NCI-H2196 treated with DMSO at 0.1 percent for 48 hours (cell line): ENCODE measurements around the gene SLC25A13.

Experiments
- DNase-seq: peaks from one replicate; lab custom pipeline; 2025; ENCODE audit not compliant: unreplicated experiment; lab: John Stamatoyannopoulos, UW

The SLC25A13 gene

DNA sequence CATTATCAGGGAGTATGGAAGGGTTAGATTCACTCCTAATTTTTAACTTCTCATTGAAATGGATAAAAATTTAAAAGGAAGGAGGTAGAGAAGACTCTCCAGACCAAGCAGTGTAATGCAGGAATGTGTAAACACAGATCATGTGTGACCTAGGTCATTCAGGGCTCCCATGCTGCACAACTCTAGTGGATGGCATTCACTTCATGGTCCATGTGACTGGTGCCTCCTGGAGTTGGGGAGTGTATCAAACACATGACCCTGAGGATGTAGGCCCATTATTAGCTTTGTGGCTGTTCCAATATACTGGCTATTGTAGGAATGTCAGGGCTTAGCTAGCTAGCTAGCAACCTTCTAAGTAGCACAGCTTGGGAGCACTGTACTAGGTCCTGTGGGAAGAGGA is 109.9 kb downstream of the SLC25A13 start:
- no peak for DNase-seq

DNA sequence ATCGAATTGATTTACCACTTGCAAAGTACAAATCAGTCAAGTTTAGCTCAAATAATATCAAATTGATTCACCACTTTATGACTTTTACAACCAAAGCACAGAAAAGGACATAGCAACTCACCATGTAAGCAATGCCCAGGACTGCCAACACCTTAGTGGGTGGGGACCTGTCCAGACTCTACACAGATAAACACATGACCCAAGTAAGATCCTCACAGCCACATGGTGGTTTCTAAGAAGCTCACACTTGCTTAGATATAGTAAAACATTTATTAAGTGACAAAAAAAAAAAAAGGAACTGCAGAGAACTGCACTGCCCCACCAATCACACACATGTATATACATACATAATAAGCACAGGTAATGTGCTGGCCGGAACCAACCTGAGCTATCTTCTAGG is 116.2 kb downstream of the SLC25A13 start:
- no peak for DNase-seq

DNA sequence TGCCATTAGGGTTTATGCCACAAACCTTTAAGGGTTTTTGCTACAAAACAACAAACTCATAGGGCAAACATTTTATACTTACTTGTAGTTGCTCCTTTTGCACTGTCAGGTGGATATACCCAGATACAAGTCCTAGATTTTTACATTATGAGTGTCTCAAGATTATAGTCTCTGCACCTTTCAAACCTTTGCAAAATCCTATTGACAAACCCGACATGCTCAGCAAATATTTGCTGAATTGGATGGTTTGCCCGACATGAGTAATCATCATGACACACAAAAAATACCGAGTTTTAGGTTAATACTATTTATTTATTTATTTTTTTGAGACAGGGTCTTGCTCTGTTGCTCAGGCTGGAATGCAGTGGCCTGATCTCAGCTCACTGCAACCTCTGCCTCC is 117.3 kb downstream of the SLC25A13 start:
- no peak for DNase-seq

DNA sequence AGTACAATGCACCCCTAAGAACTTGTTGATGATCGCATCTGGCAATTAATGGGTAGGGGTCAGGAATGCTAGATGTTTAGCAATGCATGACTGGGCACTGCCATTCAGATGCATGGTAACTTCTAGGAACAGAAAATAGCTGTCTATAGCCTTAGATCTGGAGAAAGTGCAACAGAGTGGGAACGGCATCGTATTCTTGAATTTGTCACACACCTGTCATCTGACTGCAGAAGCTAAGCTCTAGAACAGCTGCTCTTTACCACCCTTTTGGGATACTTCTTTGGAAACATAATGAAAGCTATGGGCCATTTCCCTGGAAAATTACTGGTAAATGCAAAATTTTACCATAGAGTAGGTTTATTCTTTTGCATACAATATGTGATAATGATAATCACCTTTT is 118.1 kb downstream of the SLC25A13 start:
- no peak for DNase-seq

DNA sequence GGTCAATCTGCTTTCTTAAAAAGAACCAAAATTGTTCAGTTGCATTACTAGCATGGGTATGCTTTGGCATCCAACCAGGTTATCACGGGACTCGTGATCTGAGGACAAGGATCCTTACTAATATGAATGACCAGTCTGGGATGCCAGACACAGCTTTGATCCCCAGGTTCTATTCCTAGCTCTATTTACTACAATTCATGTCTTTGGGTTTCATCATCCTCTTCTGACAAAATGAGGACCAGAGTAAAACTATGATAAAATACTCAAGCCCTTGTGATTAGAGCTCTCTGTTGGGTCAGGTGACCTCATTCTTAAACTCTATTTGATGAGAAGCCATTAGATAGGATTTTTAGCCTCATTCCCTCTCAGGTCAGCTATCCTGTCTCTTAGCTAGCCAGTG is 119.8 kb downstream of the SLC25A13 start:
- no peak for DNase-seq

DNA sequence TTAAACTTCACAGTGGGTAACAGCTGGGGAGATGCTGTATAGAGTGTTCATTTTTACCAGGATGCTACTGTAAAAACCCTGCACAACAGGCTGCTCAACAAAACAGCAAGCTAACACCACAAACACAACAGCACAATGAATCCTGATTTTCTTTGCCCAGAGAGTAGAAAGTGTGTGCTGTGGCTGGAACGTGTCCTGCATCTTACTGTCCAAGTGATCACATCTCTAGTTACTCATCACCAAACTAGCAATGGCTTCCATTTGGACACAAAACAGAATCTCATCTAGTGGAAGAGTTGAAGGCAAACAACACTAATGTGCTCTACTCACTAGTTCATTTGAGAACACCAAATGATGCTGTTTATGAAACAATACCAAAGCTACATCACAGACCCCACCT is 121.2 kb downstream of the SLC25A13 start:
- no peak for DNase-seq

DNA sequence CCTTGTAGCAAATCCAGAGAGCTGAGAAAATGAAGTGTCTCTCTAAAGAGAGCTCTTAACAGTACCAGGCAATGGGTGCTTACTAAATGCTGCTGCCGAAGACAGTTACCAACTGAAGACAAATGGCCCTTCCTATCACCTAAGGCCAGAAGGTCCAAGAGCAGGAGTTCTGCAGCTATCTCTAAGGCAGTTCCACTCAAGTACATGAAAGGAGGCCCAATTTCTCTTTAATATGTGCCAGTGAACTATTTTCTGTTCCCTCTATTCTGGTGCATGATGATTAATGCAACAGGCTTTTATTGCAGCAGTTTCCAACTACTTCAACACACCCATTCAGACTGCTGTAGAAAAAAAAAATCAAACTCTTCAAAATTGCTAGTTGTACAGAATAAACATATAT is 122.5 kb downstream of the SLC25A13 start:
- no peak for DNase-seq

DNA sequence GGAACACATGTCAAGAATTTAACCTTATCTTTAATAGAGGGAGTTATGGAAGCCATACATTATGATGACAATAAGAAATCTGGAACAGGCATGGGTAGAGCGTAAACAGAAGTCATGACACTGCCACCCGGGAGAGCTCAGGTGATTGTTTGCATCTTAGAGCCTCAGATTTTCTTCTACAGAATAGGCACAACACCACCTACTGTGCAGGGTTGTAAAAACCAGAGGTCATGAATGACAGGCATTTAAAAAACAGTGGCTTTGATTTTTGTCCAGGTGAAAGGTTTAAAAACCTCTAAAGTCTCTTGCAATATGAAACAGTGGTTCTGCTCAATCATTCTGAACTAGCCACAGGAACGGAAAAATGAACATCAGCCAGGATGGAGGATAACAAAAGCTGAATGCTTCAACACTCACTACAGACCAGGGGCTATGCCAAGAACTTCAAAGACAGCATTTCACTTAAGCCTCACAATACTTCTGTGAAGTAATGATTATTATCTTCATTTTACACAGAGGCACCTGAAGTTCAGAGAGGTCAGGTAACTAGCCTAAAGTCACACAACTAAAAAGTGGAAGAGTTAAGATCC is 123.8 kb downstream of the SLC25A13 start:
- no peak for DNase-seq

DNA sequence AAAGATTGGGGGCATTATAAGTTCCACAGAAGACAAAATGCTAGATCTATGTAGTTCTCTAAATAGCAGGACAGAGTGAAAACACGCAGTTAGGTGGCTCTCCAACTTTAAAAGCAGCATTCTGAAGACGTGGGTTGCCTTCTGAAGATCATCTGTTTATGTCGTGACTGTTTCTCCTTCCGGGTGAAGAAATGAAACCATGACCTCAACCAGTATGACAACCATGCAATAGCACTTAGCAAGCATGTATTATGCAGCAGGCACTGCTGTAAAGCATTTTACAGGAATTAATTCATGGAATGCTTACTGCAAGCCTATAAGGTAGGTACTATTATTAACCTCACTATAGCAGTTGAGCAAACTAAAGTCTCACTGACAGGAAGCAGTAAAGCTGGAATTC is 125.2 kb downstream of the SLC25A13 start:
- no peak for DNase-seq

DNA sequence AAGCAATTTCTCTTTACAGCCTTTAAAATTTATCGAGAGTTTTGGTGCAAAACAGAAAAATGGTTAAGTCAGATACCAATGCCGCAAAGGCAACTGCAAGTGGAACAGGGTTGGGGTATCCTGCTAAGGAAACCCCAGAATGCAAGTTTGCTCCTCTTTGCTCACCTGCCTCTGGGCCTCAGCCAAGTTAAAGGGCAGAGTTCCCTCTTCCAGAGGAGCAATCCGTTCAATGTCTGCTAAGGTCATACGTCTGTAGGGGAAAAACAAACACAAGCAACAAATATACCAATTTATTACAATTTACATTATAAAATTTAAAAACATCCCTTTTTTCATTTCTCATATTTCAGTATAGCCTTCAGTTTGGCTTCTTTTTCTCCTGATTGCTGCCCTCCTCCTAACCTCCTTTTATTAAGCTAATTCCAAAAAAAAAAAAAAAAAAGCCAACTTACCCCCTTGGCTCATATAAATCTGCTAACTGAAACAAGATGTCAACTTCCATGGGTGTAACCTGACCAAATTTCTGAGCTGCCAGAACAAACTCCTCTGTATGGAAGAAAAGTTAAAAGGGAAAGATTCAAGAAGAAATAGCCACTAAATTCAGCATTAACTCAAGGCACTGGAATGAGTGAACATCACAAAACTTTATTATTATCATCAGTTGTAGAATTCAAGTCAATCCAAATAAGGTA is 132.6 kb downstream of the SLC25A13 start:
- no peak for DNase-seq

DNA sequence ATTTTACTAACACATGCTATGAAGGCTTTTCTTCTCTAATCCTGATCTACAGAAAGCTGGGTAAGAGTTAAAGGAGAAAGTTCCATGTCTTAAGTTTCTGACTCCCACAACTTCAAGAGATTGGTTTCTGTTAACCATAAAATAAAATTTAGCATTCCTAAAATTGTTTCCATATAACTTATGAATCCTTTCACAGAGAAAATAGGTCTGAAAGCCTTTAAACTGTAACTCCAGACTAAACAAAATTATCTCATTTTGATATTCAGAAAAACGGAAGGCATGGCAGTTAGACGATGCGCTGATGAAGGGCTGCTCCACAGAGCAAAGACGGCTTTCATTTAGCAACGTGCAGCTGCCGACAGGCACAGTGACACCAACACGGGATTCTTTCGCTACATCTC is 133.3 kb downstream of the SLC25A13 start:
- no peak for DNase-seq

DNA sequence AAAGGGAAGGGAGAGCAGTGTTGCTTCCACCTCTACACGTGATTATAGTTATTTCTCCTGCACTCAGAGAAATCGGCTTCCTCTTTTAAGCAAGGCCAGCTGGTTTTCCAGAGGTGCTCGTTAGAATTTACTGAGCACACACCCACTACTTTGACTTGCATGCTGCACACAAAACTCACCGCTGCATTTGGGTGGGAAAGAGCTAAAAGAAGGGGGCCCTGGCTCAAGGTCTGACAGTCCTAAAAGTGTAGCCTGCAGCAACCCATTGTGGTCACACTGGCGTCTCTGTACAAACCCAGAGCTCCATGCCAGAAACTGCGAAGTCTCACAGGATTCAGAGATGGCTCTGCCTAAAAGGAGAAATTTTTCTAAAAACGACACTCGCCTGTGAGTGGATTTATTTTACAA is 133.7 kb downstream of the SLC25A13 start:
- DNase-seq, result no peak

DNA sequence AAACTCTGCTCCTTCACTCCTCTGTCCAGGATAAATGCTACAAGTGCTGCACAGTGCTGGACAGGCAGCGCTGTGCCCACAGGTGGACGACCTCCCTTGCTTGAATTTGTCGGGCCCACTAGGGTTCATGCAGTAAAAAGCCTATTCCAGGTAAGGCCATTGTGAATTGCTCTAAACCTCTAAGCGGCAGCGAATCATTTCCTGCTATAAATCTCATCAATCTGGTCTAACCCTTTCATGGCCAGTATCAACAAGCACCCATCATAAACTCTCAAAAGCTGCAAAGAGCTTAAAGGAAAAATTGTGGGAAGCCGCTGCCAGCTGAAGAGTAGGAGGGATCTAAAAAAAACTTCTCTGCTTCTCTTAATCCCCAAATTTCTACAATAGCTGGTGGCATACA is 134.2 kb downstream of the SLC25A13 start:
- no peak for DNase-seq

DNA sequence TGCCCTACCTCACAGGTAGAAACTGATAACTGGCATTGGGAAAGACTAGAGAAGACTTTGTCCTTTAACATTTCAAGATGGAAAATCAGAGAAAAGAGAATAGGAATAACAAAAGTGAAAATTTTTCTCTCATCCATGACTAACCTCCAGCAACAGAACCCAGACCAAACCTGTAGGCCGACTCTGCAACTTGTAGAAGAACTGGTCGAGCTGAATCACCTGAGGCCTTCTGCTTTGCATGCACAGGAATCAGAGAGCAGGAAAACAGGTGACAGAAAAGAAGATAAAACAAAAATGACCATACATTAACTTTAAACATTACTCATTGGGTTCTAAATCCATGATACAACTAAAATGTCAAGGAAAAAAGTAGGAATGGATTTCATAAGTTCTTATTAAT is 137.1 kb downstream of the SLC25A13 start:
- DNase-seq, result no peak

DNA sequence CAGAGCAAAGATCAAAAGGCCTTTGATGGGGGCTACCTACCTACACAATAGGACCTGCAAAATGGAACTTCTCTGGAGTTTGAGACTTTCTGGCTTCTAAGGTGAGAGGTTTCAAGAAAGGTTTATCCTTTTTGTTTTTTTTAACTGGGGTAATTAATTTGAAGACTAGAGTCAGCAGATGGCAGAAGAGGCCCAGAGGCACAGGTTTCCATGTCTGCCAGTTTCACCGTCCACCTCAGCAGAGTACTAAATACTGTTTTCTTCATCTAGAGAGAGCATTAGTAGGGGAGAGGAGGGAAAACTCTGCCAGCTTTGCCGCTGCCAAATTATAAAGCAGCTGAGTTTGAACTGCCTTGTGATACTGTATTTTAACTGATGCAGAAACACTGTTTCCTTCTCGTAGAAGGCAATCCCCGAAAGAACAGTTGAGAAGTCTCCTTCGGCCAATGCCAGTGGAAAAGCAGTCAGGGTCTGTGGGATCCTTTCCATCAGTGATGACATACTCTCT is 138.7 kb downstream of the SLC25A13 start:
- DNase-seq, result no peak

DNA sequence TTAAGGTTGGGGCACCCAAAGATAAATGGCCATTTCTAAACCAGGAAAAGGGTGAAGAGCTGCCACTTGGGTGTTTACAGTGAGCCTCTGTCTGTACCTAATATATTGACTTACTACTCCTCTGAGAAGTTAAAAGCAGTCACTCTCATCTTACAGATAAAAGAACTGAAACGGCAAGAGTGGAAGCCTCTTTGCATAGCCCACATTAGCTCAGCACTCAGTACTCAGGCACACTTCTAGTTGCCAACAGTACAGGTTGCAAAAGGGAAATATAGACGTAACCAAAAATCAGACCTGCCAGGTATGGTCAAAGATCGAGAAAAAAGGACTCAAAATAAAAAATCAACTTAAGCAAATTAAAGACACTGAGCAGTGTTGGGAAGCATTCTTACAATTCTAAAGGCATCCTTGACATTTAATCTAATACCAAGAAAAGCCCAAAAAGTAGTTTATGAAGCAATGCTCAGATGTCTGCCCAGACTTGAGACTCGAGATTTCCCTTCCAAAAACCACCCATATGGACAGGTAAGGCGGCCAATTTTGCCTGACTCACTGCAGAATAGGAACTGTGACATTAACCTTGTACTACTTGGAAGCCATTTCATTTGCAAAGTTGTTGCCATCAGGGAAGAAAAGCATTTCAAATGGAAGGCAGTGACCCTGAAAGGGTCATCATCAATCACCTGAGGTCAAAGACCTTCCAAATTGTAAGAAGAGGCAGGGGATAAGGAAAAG is 139.3 kb downstream of the SLC25A13 start:
- no peak for DNase-seq

DNA sequence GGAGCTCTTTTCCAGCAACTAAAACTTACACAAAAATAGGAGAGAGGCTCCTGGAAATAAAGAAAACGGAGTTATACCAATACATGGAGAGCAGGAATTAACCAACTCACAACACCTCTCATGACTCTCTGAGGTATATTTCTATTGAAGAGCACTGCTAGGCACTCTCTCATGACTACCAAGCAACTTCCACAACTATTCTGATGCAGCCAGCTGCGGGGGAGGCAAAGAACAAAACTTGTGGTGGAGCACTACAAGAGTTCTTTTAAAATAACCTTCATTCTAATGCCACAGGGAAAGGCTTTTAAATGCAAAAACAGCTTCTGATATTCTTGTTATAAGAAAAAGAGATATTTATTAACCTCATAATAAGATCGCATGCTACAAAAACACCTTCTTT is 140.7 kb downstream of the SLC25A13 start:
- no peak for DNase-seq

DNA sequence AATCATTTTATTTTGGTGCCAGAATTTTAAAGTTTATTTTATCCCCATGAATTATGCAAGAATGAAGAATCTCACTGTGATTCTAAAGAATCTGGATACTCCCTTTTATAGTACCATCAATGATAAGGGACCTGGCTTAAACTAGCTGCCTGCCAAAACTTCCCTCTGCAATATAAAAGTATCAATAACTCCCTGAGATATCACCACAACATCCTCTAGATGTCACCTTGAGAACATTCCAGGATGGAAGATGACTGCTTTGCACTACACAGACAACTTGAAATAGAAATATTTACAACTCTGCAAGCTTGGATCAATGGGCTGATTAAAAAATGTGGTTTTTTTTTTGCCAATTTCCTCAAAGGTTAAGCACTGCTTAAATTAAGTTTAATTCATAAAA is 142.1 kb downstream of the SLC25A13 start:
- DNase-seq, result no peak

DNA sequence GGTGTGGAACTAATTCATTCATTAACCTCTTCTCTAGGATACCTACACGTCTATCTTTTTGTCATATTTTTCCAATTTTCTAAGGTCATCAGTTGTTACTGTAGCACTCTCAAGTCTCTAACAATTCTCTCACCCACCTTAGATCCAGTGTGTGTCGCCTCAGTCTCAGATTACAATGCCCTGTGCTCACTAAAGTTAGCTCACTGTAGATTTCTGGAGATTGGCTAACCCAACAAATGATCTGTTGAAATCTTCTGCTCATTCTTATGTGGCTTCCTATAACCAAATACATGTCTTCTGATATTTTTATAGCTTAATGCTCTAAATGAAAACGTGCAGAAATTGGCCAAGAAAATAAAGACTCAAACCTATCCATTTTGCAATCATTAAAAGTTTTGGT is 142.6 kb downstream of the SLC25A13 start:
- DNase-seq, result no peak

DNA sequence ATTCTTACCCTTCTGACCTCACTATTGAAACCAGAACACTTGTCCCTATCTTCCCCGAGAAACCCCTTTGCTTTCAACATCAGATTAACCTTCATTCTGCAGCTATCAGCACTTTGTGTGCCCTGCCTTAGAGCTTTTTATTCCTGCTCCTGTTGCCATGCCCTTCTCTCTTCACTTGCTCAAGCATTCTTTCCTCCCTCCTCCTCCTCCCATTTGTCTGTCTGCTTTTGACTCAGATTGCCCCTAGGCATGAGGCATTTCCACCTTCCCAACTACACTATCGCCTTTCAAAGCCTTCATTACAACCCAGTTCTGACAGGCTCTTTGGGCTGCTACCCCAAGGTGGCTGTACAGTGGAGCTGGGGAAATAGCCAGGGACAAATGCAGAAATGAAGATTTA is 143.3 kb downstream of the SLC25A13 start:
- no peak for DNase-seq

DNA sequence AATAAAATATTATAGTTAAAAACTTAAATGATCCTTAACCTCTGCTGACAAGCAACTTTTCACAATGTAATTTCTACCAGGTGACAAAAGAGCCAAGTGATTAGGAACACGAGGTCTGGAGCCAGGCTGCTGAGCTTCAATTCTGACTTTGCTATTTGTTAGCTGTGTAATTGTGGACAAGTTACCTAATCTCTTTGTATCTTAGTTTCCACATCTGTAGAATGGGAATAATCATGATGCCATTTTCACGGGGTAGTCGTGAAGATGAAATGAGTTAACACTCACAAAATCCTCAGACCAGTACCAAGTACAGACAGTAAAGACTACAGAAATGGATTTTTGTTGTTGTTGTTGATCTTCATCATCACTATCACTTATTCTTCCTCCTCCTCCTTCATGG is 144.5 kb downstream of the SLC25A13 start:
- DNase-seq, result no peak

DNA sequence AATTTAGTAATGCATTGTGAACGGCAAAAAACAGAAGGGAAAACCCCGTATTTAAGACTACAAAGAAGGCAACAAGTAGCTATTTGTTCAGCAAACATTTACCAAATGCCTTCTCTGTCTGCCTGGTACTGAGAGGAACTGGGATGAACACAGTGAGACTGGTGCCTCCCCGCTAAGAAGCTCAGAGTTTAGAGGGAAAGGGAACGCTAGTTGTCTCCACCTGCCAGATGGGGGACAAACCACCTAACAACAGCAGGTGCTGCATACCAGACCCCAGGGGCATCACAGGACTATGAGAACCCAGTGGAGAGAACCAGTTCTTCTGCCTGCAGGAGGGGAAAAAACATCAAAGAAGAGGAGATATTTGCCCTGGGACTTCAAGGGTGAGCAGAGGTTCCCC is 147.1 kb downstream of the SLC25A13 start:
- no peak for DNase-seq
